HEK293 (cell line): Measurements from ENCODE around the gene DUS1L.

Experiments used
- BCL11B ChIP-seq: fragments of 450-650 bp; formaldehyde crosslinking; IDR thresholded peaks from 2 replicates; pipeline ENCODE4 v1.5.1; 2016; ENCODE audit warnings: low read depth, missing biosample characterization, missing genetic modification characterization
- HOXA7 ChIP-seq: sonication (generic); formaldehyde crosslinking; IDR thresholded peaks from 2 replicates; pipeline ENCODE4 v1.8.1; 2022; ENCODE audit warnings: missing genetic modification reagents, borderline replicate concordance
- KLF16 ChIP-seq: fragments of 450-650 bp; formaldehyde crosslinking; IDR thresholded peaks from 2 replicates; pipeline ENCODE4 v1.5.1; 2017; ENCODE audit warnings: missing biosample characterization, missing genetic modification characterization
- KLF9 ChIP-seq: fragments of 450-650 bp; formaldehyde crosslinking; IDR thresholded peaks from 2 replicates; pipeline ENCODE4 v1.5.1; 2016; ENCODE audit warnings: missing biosample characterization, missing genetic modification characterization, low read depth
- PRDM2 ChIP-seq: fragments of 450-650 bp; formaldehyde crosslinking; IDR thresholded peaks from 2 replicates; pipeline ENCODE4 v1.5.1; 2016; ENCODE audit warnings: missing biosample characterization, missing genetic modification characterization, borderline replicate concordance
- REST ChIP-seq: fragments of 450-650 bp; formaldehyde crosslinking; IDR thresholded peaks from 2 replicates; pipeline ENCODE4 v1.5.1; 2016; ENCODE audit warnings: missing biosample characterization, missing genetic modification characterization
- SALL2 ChIP-seq: fragments of 450-650 bp; formaldehyde crosslinking; IDR thresholded peaks from 2 replicates; pipeline ENCODE4 v1.5.0; 2017; ENCODE audit warnings: missing biosample characterization, mild to moderate bottlenecking, missing genetic modification characterization, borderline replicate concordance
- YY2 ChIP-seq: fragments of 450-650 bp; formaldehyde crosslinking; IDR thresholded peaks from 2 replicates; pipeline ENCODE4 v1.5.1; 2016; ENCODE audit warnings: missing biosample characterization, missing genetic modification characterization
- ZBTB48 ChIP-seq: fragments of 450-650 bp; formaldehyde crosslinking; IDR thresholded peaks from 2 replicates; pipeline ENCODE4 v1.5.1; 2016; ENCODE audit warnings: missing biosample characterization, missing genetic modification characterization
- ZFP37 ChIP-seq: fragments of 450-650 bp; formaldehyde crosslinking; IDR thresholded peaks from 2 replicates; pipeline ENCODE4 v1.5.1; 2016; ENCODE audit warnings: missing biosample characterization, missing genetic modification characterization
- ZNF10 ChIP-seq: fragments of 450-650 bp; formaldehyde crosslinking; IDR thresholded peaks from 2 replicates; pipeline ENCODE4 v1.5.1; 2017; ENCODE audit warnings: missing biosample characterization, missing genetic modification characterization
- ZNF112 ChIP-seq: fragments of 450-650 bp; formaldehyde crosslinking; IDR thresholded peaks from 2 replicates; pipeline ENCODE4 v1.5.0; 2017; ENCODE audit warnings: missing biosample characterization, missing genetic modification characterization
- ZNF121 ChIP-seq: fragments of 450-650 bp; formaldehyde crosslinking; IDR thresholded peaks from 2 replicates; pipeline ENCODE4 v1.5.1; 2016; ENCODE audit warnings: missing biosample characterization, missing genetic modification characterization
- ZNF140 ChIP-seq: fragments of 450-650 bp; formaldehyde crosslinking; IDR thresholded peaks from 2 replicates; pipeline ENCODE4 v1.5.1; 2016; ENCODE audit warnings: missing biosample characterization, missing genetic modification characterization
- ZNF148 ChIP-seq: fragments of 450-650 bp; formaldehyde crosslinking; IDR thresholded peaks from 2 replicates; pipeline ENCODE4 v1.5.0; 2017; ENCODE audit warnings: missing biosample characterization, missing genetic modification characterization, borderline replicate concordance
- ZNF248 ChIP-seq: fragments of 450-650 bp; formaldehyde crosslinking; IDR thresholded peaks from 2 replicates; pipeline ENCODE4 v1.5.1; 2017; ENCODE audit warnings: missing biosample characterization, missing genetic modification characterization
- ZNF292 ChIP-seq: fragments of 450-650 bp; formaldehyde crosslinking; IDR thresholded peaks from 2 replicates; pipeline ENCODE4 v1.5.1; 2016; ENCODE audit warnings: low read depth, missing biosample characterization, missing genetic modification characterization, borderline replicate concordance
- ZNF311 ChIP-seq: fragments of 450-650 bp; formaldehyde crosslinking; IDR thresholded peaks from 2 replicates; pipeline ENCODE4 v1.5.1; 2017; ENCODE audit warnings: missing biosample characterization, missing genetic modification characterization, borderline replicate concordance
- ZNF391 ChIP-seq: fragments of 450-650 bp; formaldehyde crosslinking; IDR thresholded peaks from 2 replicates; pipeline ENCODE4 v1.5.1; 2016; ENCODE audit warnings: low read depth, missing biosample characterization, missing genetic modification characterization, borderline replicate concordance
- ZNF394 ChIP-seq: fragments of 450-650 bp; formaldehyde crosslinking; IDR thresholded peaks from 2 replicates; pipeline ENCODE4 v1.5.1; 2016; ENCODE audit warnings: missing biosample characterization, missing genetic modification characterization, mild to moderate bottlenecking, moderate library complexity, borderline replicate concordance
- ZNF404 ChIP-seq: fragments of 450-650 bp; formaldehyde crosslinking; IDR thresholded peaks from 2 replicates; pipeline ENCODE4 v1.5.1; 2017; ENCODE audit warnings: missing biosample characterization, missing genetic modification characterization
- ZNF501 ChIP-seq: fragments of 450-650 bp; formaldehyde crosslinking; IDR thresholded peaks from 2 replicates; pipeline ENCODE4 v1.5.1; 2016; ENCODE audit warnings: missing biosample characterization, missing genetic modification characterization
- ZNF529 ChIP-seq: fragments of 450-650 bp; formaldehyde crosslinking; IDR thresholded peaks from 2 replicates; pipeline ENCODE4 v1.5.1; 2017; ENCODE audit warnings: missing genetic modification characterization, missing biosample characterization; ENCODE audit not compliant: insufficient replicate concordance
- ZNF560 ChIP-seq: fragments of 450-650 bp; formaldehyde crosslinking; IDR thresholded peaks from 2 replicates; pipeline ENCODE4 v1.5.1; 2017; ENCODE audit warnings: missing biosample characterization, missing genetic modification characterization, borderline replicate concordance
- ZNF561 ChIP-seq: fragments of 450-650 bp; IDR thresholded peaks from 2 replicates; pipeline ENCODE4 v1.5.1; 2018; ENCODE audit warnings: missing biosample characterization, missing genetic modification characterization, borderline replicate concordance
- ZNF623 ChIP-seq: fragments of 450-650 bp; formaldehyde crosslinking; IDR thresholded peaks from 2 replicates; pipeline ENCODE4 v1.5.1; 2016; ENCODE audit warnings: missing biosample characterization, missing genetic modification characterization
- ZNF626 ChIP-seq: fragments of 450-650 bp; sonication (Bioruptor Pico); formaldehyde crosslinking; IDR thresholded peaks from 2 replicates; pipeline ENCODE4 v1.5.1; 2018; ENCODE audit warnings: missing biosample characterization, missing genetic modification characterization, inconsistent platforms
- ZSCAN23 ChIP-seq: fragments of 450-650 bp; formaldehyde crosslinking; IDR thresholded peaks from 2 replicates; pipeline ENCODE4 v1.5.1; 2016; ENCODE audit warnings: missing biosample characterization, missing genetic modification characterization

The DUS1L gene

GRCh38 chr17:82037092-82037888 lies 28.3 kb downstream of the DUS1L start, which contains the start of gene DCXR (continued):
- TF ChIP-seq ZNF121 (no peak), ZNF148 (tag by site-specific recombination) (no peak), ZNF311 (tag by site-specific recombination) (no peak), KLF16 (tag by site-specific recombination) (peak; percentile 84), ZNF292 (tag by site-specific recombination) (no peak), ZSCAN23 (tag by site-specific recombination) (no peak), SALL2 (no peak), ZNF501 (tag by site-specific recombination) (no peak), ZNF404 (tag by site-specific recombination) (no peak), KLF9 (peak; percentile 81), PRDM2 (no peak), ZBTB48 (tag by site-specific recombination) (no peak), ZNF529 (tag by site-specific recombination) (no peak), ZNF626 (tag by site-specific recombination) (no peak), HOXA7 (CRISPR knock-in tag) (no peak), ZNF394 (tag by site-specific recombination) (no peak; the same call in 1 of the 2 replicates), ZNF112 (tag by site-specific recombination) (no peak), ZFP37 (tag by site-specific recombination) (no peak), BCL11B (tag by site-specific recombination) (peak; percentile 97), ZNF248 (tag by site-specific recombination) (no peak), ZNF391 (tag by site-specific recombination) (peak; percentile 66; the same call in 1 of the 2 replicates), ZNF561 (tag by site-specific recombination) (peak; percentile 83), ZNF623 (tag by site-specific recombination) (no peak), ZNF560 (tag by site-specific recombination) (no peak), YY2 (tag by site-specific recombination) (no peak), ZNF10 (tag by site-specific recombination) (no peak), REST (tag by site-specific recombination) (peak; percentile 75), ZNF140 (tag by site-specific recombination) (no peak)
